OCI-LY7 (cell line): ENCODE measurements around the gene LIPE.

Experiments
- EZH2phosphoT487 ChIP-seq: fragments of 200-600 bp; sonication (generic); IDR thresholded peaks from 2 replicates; pipeline ENCODE4 v1.6.1; 2018; ENCODE audit warnings: low read depth, borderline replicate concordance, mild to moderate bottlenecking, mixed run types, antibody characterized with exemption, low read length, moderate library complexity, mixed read lengths
- TF ChIP-seq, protein P1 (sequence below): fragments of 200-600 bp; sonication (generic); conservative IDR thresholded peaks from 2 replicates; pipeline ENCODE4 v1.5.1; 2014; ENCODE audit warnings: mild to moderate bottlenecking, antibody characterized with exemption, low read length, moderate library complexity, mixed read lengths

DNA sequence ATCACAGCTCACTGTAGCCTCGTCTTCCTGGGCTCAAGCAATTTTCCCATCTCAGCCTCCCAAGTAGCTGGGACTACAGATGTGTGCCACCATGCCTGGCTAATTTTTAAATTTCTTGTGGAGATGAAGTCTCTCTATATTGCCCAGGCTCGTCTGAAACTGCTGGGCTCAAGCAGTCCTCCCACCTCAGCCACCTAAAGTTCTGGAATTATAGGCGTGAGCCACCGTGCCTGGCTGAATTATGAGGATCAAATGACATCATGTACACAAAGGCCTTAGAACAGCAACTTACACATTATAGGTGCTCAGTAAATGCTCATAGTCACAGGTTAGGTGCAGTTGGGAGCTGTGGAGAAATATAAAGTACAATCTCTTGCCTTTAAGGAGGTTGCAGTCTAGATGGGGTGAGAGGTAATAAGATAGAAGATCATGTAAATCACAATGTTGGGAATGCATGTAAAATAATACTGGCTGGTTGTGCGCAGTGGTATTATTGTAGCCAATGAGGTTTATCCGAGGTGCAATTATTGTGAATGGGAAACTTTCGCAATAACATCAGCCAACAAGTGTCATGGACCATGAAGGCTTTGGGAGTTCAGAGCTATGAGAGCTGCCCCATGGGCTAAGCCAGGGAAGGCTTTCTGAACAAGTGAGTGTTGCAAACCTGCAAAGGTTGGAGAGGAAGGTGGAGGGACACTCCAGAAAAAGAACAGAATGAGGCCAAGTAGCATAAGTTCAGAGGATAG lies 45.4 kb upstream of the LIPE start:
- no peak for TF ChIP-seq EZH2phosphoT487
- TF ChIP-seq, protein P1, sequence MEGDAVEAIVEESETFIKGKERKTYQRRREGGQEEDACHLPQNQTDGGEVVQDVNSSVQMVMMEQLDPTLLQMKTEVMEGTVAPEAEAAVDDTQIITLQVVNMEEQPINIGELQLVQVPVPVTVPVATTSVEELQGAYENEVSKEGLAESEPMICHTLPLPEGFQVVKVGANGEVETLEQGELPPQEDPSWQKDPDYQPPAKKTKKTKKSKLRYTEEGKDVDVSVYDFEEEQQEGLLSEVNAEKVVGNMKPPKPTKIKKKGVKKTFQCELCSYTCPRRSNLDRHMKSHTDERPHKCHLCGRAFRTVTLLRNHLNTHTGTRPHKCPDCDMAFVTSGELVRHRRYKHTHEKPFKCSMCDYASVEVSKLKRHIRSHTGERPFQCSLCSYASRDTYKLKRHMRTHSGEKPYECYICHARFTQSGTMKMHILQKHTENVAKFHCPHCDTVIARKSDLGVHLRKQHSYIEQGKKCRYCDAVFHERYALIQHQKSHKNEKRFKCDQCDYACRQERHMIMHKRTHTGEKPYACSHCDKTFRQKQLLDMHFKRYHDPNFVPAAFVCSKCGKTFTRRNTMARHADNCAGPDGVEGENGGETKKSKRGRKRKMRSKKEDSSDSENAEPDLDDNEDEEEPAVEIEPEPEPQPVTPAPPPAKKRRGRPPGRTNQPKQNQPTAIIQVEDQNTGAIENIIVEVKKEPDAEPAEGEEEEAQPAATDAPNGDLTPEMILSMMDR, result no peak
